HG03442 (cell line): ENCODE results near the gene COL23A1.

ENCODE experiments used
- ATAC-seq: cut with Tn5 transposase; IDR thresholded peaks from one replicate; pipeline ENCODE4 v1.9.1; 2021; ENCODE audit warnings: mild to moderate bottlenecking, moderate library complexity; ENCODE audit not compliant: unreplicated experiment

COL23A1 gene

GRCh38 chr5:178224403-178224802 is 365.8 kb downstream of the COL23A1 start:
- ATAC-seq = no peak

GRCh38 chr5:178223828-178224335 is 366.3 kb downstream of the COL23A1 start:
- ATAC-seq = no peak

- no peak for ATAC-seq
Observed at GRCh38 chr5:178223196-178223773, 366.9 kb downstream of the COL23A1 start.

- ATAC-seq = no peak
Observed at GRCh38 chr5:178222292-178222691, 367.9 kb downstream of the COL23A1 start.

- no peak for ATAC-seq
Observed at GRCh38 chr5:178221853-178222252, 368.3 kb downstream of the COL23A1 start.

GRCh38 chr5:178221282-178221681 is 368.9 kb downstream of the COL23A1 start:
- no peak for ATAC-seq

GRCh38 chr5:178218827-178219226 is 371.4 kb downstream of the COL23A1 start:
- ATAC-seq = no peak

GRCh38 chr5:178218237-178218776 is 371.9 kb downstream of the COL23A1 start:
- no peak for ATAC-seq

GRCh38 chr5:178216779-178217178 is 373.4 kb downstream of the COL23A1 start:
- ATAC-seq = no peak

GRCh38 chr5:178216088-178216534 is 374.1 kb downstream of the COL23A1 start:
- ATAC-seq = no peak

GRCh38 chr5:178215280-178216002 is 374.8 kb downstream of the COL23A1 start:
- no peak for ATAC-seq

GRCh38 chr5:178214160-178214803 is 375.9 kb downstream of the COL23A1 start:
- no peak for ATAC-seq

- ATAC-seq = no peak
Observed at GRCh38 chr5:178213748-178214151, 376.4 kb downstream of the COL23A1 start.

GRCh38 chr5:178213003-178213461 is 377.2 kb downstream of the COL23A1 start:
- ATAC-seq = no peak

GRCh38 chr5:178212241-178213002 is 377.8 kb downstream of the COL23A1 start:
- no peak for ATAC-seq

GRCh38 chr5:178211095-178212048 is 378.8 kb downstream of the COL23A1 start:
- ATAC-seq = no peak

GRCh38 chr5:178210686-178211085 is 379.5 kb downstream of the COL23A1 start:
- ATAC-seq = no peak

- ATAC-seq = no peak
Observed at GRCh38 chr5:178210073-178210535, 380.1 kb downstream of the COL23A1 start.

- no peak for ATAC-seq
Observed at GRCh38 chr5:178209334-178210072, 380.7 kb downstream of the COL23A1 start.
